ENCODE measurements around the gene ZFYVE9. TPM values are rescaled to one million over a fixed set of nuclear protein-coding genes. Genes with fewer than 3 reads are reported as not detected.

The ZFYVE9 gene
- total RNA-seq, 1 donor from 2014 or later: 25.6 TPM

DNA sequence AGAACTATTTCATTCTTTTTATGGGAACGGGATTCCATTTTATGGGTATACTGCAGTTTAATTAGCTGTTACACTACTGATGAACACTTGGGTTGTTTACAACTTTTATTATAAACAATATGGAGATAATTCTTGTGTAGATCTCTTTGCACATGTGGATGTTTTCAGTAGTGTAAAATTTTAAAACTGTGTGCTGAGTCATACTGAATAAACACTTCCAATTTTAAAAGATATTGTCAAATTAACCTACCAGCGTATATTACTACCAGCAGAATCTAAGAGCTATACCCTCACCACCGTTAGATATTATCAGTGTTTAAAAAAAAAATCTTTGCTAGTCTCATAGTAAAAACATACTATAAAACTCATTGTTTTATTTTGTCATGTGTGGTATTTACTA lies 118.0 kb downstream of the ZFYVE9 start:
- H3K9me3 Mint-ChIP-seq (ENCODE audit: unreplicated experiment): peaks cover 2% of the 10 kb centered on the region
- H3K27me3 Mint-ChIP-seq (ENCODE audit: unreplicated experiment): no peaks in the 10 kb centered on the region
- TF ChIP-seq, protein P1, sequence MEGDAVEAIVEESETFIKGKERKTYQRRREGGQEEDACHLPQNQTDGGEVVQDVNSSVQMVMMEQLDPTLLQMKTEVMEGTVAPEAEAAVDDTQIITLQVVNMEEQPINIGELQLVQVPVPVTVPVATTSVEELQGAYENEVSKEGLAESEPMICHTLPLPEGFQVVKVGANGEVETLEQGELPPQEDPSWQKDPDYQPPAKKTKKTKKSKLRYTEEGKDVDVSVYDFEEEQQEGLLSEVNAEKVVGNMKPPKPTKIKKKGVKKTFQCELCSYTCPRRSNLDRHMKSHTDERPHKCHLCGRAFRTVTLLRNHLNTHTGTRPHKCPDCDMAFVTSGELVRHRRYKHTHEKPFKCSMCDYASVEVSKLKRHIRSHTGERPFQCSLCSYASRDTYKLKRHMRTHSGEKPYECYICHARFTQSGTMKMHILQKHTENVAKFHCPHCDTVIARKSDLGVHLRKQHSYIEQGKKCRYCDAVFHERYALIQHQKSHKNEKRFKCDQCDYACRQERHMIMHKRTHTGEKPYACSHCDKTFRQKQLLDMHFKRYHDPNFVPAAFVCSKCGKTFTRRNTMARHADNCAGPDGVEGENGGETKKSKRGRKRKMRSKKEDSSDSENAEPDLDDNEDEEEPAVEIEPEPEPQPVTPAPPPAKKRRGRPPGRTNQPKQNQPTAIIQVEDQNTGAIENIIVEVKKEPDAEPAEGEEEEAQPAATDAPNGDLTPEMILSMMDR (IDR thresholded peaks at IDR 0.05; ENCODE audit: partially characterized antibody, unreplicated experiment): no peak
- no peak overlapping the region for H3K27ac Mint-ChIP-seq (ENCODE audit: unreplicated experiment)
- no peaks in the 10 kb centered on the region for H3K4me1 Mint-ChIP-seq (ENCODE audit: low read depth, unreplicated experiment)
- no peak for DNase-seq
- H3K36me3 Mint-ChIP-seq (ENCODE audit: unreplicated experiment): no peaks in the 10 kb centered on the region
- H3K4me3 Mint-ChIP-seq (ENCODE audit: unreplicated experiment): no peak overlapping the region

DNA sequence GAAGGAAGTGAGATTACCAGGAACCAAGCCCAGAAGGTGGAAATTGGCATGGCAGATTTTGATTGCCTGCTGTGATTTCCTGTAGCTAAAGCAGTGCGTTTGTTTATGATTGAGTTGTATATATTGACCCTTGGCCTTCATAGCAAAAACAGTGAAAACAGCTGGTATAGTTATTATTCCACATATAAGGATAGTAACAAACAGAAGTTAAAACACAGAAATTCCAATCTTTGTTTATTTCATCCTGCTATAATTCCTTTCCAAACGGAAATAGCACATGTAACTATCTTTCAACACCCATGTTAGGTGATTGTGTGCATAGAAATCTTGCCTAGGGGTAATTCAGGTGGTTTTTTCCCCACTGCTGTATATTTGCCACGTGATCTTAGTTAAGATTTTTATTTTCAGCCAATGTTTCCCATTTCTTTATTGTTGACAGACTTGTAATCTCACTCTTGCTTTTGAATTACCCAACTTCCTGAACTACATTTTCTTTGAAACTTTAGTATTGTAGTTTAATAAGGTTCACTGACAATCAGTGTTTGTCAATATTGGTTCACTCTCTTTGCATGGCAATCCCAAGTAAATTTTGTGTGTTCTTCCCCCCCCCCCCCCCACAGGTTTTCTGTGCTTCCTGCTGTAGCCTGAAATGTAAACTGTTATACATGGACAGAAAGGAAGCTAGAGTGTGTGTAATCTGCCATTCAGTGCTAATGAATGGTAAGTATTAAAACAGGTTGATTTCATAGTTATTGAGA lies 121.4 kb downstream of the ZFYVE9 start:
- H3K4me1 Mint-ChIP-seq (ENCODE audit: low read depth, unreplicated experiment): no peaks in the 10 kb centered on the region
- H3K4me3 Mint-ChIP-seq (ENCODE audit: unreplicated experiment): no peak overlapping the region
- TF ChIP-seq, protein P1 (IDR thresholded peaks at IDR 0.05; ENCODE audit: partially characterized antibody, unreplicated experiment): no peak
- H3K27me3 Mint-ChIP-seq (ENCODE audit: unreplicated experiment): no peaks in the 10 kb centered on the region
- H3K9me3 Mint-ChIP-seq (ENCODE audit: unreplicated experiment): no peaks in the 10 kb centered on the region
- no peaks in the 10 kb centered on the region for H3K36me3 Mint-ChIP-seq (ENCODE audit: unreplicated experiment)
- no peak for DNase-seq
- no peak overlapping the region for H3K27ac Mint-ChIP-seq (ENCODE audit: unreplicated experiment)

DNA sequence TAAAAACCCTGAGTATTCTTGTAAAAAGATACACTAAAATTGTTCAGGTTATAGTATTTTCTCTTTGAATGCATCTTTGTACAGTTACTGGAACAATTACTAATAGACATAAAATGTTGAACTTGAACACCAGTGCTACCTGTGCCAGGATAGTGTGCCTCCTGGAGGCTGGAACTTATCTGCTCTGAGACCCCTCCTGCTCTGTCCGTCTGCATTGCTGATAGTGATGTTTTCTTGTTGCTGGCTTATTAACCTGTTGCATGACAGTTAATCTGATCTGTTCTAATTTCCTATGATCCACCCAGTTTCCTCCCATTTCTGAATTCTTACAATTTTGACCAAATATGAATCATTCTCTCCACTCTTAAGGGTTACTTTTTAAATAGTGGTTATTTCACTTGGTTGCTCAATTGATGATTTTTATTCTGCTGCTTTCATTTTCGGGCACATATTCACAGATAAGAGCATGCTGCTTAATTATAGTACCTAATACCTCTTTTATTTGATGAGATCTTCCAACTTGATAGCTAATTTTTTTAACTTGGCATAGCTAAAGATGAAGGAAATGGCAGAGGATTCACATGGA lies 122.7 kb downstream of the ZFYVE9 start:
- H3K27ac Mint-ChIP-seq (ENCODE audit: unreplicated experiment): no peak overlapping the region
- H3K27me3 Mint-ChIP-seq (ENCODE audit: unreplicated experiment): no peaks in the 10 kb centered on the region
- no peaks in the 10 kb centered on the region for H3K4me1 Mint-ChIP-seq (ENCODE audit: low read depth, unreplicated experiment)
- no peaks in the 10 kb centered on the region for H3K9me3 Mint-ChIP-seq (ENCODE audit: unreplicated experiment)
- H3K4me3 Mint-ChIP-seq (ENCODE audit: unreplicated experiment): no peak overlapping the region
- TF ChIP-seq, protein P1 (IDR thresholded peaks at IDR 0.05; ENCODE audit: partially characterized antibody, unreplicated experiment): no peak
- no peaks in the 10 kb centered on the region for H3K36me3 Mint-ChIP-seq (ENCODE audit: unreplicated experiment)
- no peak for DNase-seq

DNA sequence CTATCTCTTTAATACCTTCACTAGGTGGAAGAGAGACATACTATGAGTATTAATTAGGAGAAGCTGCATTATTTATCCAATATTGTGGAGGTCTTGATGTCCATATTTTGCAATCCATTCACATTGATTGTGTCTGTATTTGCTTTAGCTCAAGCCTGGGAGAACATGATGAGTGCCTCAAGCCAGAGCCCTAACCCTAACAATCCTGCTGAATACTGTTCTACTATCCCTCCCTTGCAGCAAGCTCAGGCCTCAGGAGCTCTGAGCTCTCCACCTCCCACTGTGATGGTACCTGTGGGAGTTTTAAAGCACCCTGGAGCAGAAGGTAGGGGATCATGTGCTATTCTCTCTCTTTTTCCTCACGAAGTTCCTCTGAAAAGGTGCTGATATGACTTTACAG lies 124.6 kb downstream of the ZFYVE9 start:
- no peaks in the 10 kb centered on the region for H3K4me1 Mint-ChIP-seq (ENCODE audit: low read depth, unreplicated experiment)
- no peaks in the 10 kb centered on the region for H3K27me3 Mint-ChIP-seq (ENCODE audit: unreplicated experiment)
- no peak for DNase-seq
- H3K27ac Mint-ChIP-seq (ENCODE audit: unreplicated experiment): no peak overlapping the region
- H3K36me3 Mint-ChIP-seq (ENCODE audit: unreplicated experiment): no peaks in the 10 kb centered on the region
- H3K4me3 Mint-ChIP-seq (ENCODE audit: unreplicated experiment): no peak overlapping the region
- H3K9me3 Mint-ChIP-seq (ENCODE audit: unreplicated experiment): no peaks in the 10 kb centered on the region
- TF ChIP-seq, protein P1 (IDR thresholded peaks at IDR 0.05; ENCODE audit: partially characterized antibody, unreplicated experiment): no peak

DNA sequence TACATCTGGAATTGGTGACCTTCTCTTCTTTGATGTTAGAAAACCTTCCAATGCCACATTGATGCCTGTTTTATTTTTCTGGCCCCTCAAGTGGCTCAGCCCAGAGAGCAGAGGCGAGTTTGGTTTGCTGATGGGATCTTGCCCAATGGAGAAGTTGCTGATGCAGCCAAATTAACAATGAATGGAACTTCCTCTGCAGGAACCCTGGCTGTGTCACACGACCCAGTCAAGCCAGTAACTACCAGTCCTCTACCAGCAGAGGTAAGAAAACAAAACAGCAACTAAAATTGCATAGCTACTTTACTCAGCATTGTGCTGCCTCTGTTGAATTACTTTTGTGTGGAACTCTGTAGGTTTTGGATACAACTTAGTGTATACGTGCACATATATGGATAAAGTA lies 126.5 kb downstream of the ZFYVE9 start:
- Mint-ChIP-seq H3K4me1 (ENCODE audit: low read depth, unreplicated experiment) (no peaks in the 10 kb centered on the region), H3K9me3 (ENCODE audit: unreplicated experiment) (no peaks in the 10 kb centered on the region), H3K27ac (ENCODE audit: unreplicated experiment) (no peak overlapping the region), H3K4me3 (ENCODE audit: unreplicated experiment) (no peak overlapping the region), H3K27me3 (ENCODE audit: unreplicated experiment) (no peaks in the 10 kb centered on the region), H3K36me3 (ENCODE audit: unreplicated experiment) (no peaks in the 10 kb centered on the region)
- DNase-seq: no peak
- TF ChIP-seq, protein P1 (IDR thresholded peaks at IDR 0.05; ENCODE audit: partially characterized antibody, unreplicated experiment): no peak

All from glutamatergic neuron (in vitro differentiated cells).